Measurements from ENCODE around the gene CRHBP.
A peak's percentile ranks its signal among the peaks of the same experiment; 100 is the strongest.

CRHBP gene

GRCh38 chr5:76918539-76918938 is 34.3 kb upstream of the CRHBP start:
- Histone ChIP-seq H3K79me1 (ENCODE audit: low read depth, low read length) (no peaks in the 10 kb centered on the region), H2BK5ac (ENCODE audit: low read length) (no peak overlapping the region), H2BK120ac (ENCODE audit: low read depth, low read length) (no peak overlapping the region), H4K8ac (ENCODE audit: low read depth, low read length) (no peak overlapping the region), H3K4me3 (ENCODE audit: low read length in 2 of 2) (no peak overlapping the region), H4K91ac (ENCODE audit: low read depth, low read length, poor library complexity) (no peak overlapping the region), H3K4me2 (ENCODE audit: insufficient read depth, low read length, poor library complexity, severe bottlenecking) (no peak overlapping the region), H2BK15ac (ENCODE audit: low read length) (no peak overlapping the region), H3K4me1 (ENCODE audit: control insufficient read depth in 2 of 2, insufficient read depth in 1 of 2, low read depth in 1 of 2, low read length in 2 of 2) (no peaks in the 10 kb centered on the region), H3K23ac (ENCODE audit: low read depth, low read length, poor library complexity) (no peak overlapping the region), H2AK5ac (ENCODE audit: low read depth, low read length) (no peak overlapping the region), H3K14ac (ENCODE audit: low read length) (no peak overlapping the region), H3K9ac (ENCODE audit: low read depth, low read length, poor library complexity) (no peak overlapping the region), H3K36me3 (replicated peaks in 1 of 2; ENCODE audit: control insufficient read depth in 2 of 2, insufficient read depth in 2 of 2, low read length in 2 of 2) (no peaks in the 10 kb centered on the region), H3K27ac (replicated peaks; ENCODE audit: low read length) (no peak overlapping the region), H3K27me3 (ENCODE audit: control insufficient read depth in 3 of 3, insufficient read depth in 3 of 3, low read depth in 1 of 3, low read length in 3 of 3) (peaks cover 0 to 1% (median 0%) of the 10 kb centered on the region in 3 experiments), H3K9me3 (replicated peaks in 1 of 2; ENCODE audit: control insufficient read depth in 2 of 2, insufficient read depth in 1 of 2, low read depth in 1 of 2, low read length in 2 of 2) (no peaks in the 10 kb centered on the region), H2BK12ac (ENCODE audit: low read length) (no peak overlapping the region), H3K18ac (ENCODE audit: low read length) (no peak overlapping the region), H2AFZ (ENCODE audit: low read length) (no peak overlapping the region), H3K4ac (ENCODE audit: low read length) (no peak overlapping the region)
- DNase-seq (ENCODE audit: low spot score) = no peak
- WGBS, 2 donors (ENCODE audit: extremely low coverage in 2 of 2, insufficient read length in 2 of 2, insufficient replicate concordance in 1 of 2) = no CpG with 5 or more reads among the region's 3 CpGs

GRCh38 chr5:76920491-76920890 is 32.4 kb upstream of the CRHBP start:
- Histone ChIP-seq H3K4ac (ENCODE audit: low read length) (no peak overlapping the region), H3K79me1 (ENCODE audit: low read depth, low read length) (no peaks in the 10 kb centered on the region), H3K4me3 (ENCODE audit: low read length in 2 of 2) (no peak overlapping the region), H3K18ac (ENCODE audit: low read length) (no peak overlapping the region), H4K91ac (ENCODE audit: low read depth, low read length, poor library complexity) (no peak overlapping the region), H3K4me2 (ENCODE audit: insufficient read depth, low read length, poor library complexity, severe bottlenecking) (no peak overlapping the region), H3K9ac (ENCODE audit: low read depth, low read length, poor library complexity) (no peak overlapping the region), H2AFZ (ENCODE audit: low read length) (no peak overlapping the region), H2BK15ac (ENCODE audit: low read length) (no peak overlapping the region), H2BK12ac (ENCODE audit: low read length) (no peak overlapping the region), H3K27me3 (ENCODE audit: control insufficient read depth in 3 of 3, insufficient read depth in 3 of 3, low read depth in 1 of 3, low read length in 3 of 3) (peaks cover 0 to 6% (median 0%) of the 10 kb centered on the region in 3 experiments), H3K36me3 (replicated peaks in 1 of 2; ENCODE audit: control insufficient read depth in 2 of 2, insufficient read depth in 2 of 2, low read length in 2 of 2) (no peaks in the 10 kb centered on the region), H3K23ac (ENCODE audit: low read depth, low read length, poor library complexity) (no peak overlapping the region), H2BK120ac (ENCODE audit: low read depth, low read length) (no peak overlapping the region), H2BK5ac (ENCODE audit: low read length) (no peak overlapping the region), H2AK5ac (ENCODE audit: low read depth, low read length) (no peak overlapping the region), H3K14ac (ENCODE audit: low read length) (no peak overlapping the region), H3K4me1 (ENCODE audit: control insufficient read depth in 2 of 2, insufficient read depth in 1 of 2, low read depth in 1 of 2, low read length in 2 of 2) (no peaks in the 10 kb centered on the region), H3K9me3 (replicated peaks in 1 of 2; ENCODE audit: control insufficient read depth in 2 of 2, insufficient read depth in 1 of 2, low read depth in 1 of 2, low read length in 2 of 2) (no peaks in the 10 kb centered on the region), H4K8ac (ENCODE audit: low read depth, low read length) (no peak overlapping the region), H3K27ac (replicated peaks; ENCODE audit: low read length) (no peak overlapping the region)
- DNase-seq (ENCODE audit: low spot score) = no peak
- WGBS, 2 donors (ENCODE audit: extremely low coverage in 2 of 2, insufficient read length in 2 of 2, insufficient replicate concordance in 1 of 2) = no CpG with 5 or more reads among the region's 4 CpGs

GRCh38 chr5:76926329-76927105 is 26.3 kb upstream of the CRHBP start:
- Histone ChIP-seq H3K36me3 (replicated peaks in 1 of 2; ENCODE audit: control insufficient read depth in 2 of 2, insufficient read depth in 2 of 2, low read length in 2 of 2) (no peaks in the 10 kb centered on the region), H3K4me1 (ENCODE audit: control insufficient read depth in 2 of 2, insufficient read depth in 1 of 2, low read depth in 1 of 2, low read length in 2 of 2) (peaks cover 0 to 4% of the 10 kb centered on the region in 2 donors), H3K9ac (ENCODE audit: low read depth, low read length, poor library complexity) (no peak overlapping the region), H3K4me2 (ENCODE audit: insufficient read depth, low read length, poor library complexity, severe bottlenecking) (no peak overlapping the region), H3K27me3 (ENCODE audit: control insufficient read depth in 3 of 3, insufficient read depth in 3 of 3, low read depth in 1 of 3, low read length in 3 of 3) (peaks cover 0 to 10% (median 0%) of the 10 kb centered on the region in 3 experiments), H3K4me3 (ENCODE audit: low read length in 2 of 2) (no peak overlapping the region), H3K18ac (ENCODE audit: low read length) (no peak overlapping the region), H3K14ac (ENCODE audit: low read length) (no peak overlapping the region), H2AK5ac (ENCODE audit: low read depth, low read length) (no peak overlapping the region), H2BK12ac (ENCODE audit: low read length) (no peak overlapping the region), H3K9me3 (replicated peaks in 1 of 2; ENCODE audit: control insufficient read depth in 2 of 2, insufficient read depth in 1 of 2, low read depth in 1 of 2, low read length in 2 of 2) (no peaks in the 10 kb centered on the region), H2BK120ac (ENCODE audit: low read depth, low read length) (no peak overlapping the region), H2AFZ (ENCODE audit: low read length) (peak overlapping the region; percentile 54), H4K8ac (ENCODE audit: low read depth, low read length) (no peak overlapping the region), H3K79me1 (ENCODE audit: low read depth, low read length) (no peaks in the 10 kb centered on the region), H4K91ac (ENCODE audit: low read depth, low read length, poor library complexity) (no peak overlapping the region), H2BK5ac (ENCODE audit: low read length) (no peak overlapping the region), H2BK15ac (ENCODE audit: low read length) (no peak overlapping the region), H3K23ac (ENCODE audit: low read depth, low read length, poor library complexity) (no peak overlapping the region), H3K27ac (replicated peaks; ENCODE audit: low read length) (no peak overlapping the region), H3K4ac (ENCODE audit: low read length) (no peak overlapping the region)
- WGBS, 2 donors (ENCODE audit: extremely low coverage in 2 of 2, insufficient read length in 2 of 2, insufficient replicate concordance in 1 of 2) = no CpG with 5 or more reads among the region's 6 CpGs
- DNase-seq (ENCODE audit: low spot score) = no peak

GRCh38 chr5:76927961-76928360 is 24.9 kb upstream of the CRHBP start:
- Histone ChIP-seq H3K14ac (ENCODE audit: low read length) (no peak overlapping the region), H2AK5ac (ENCODE audit: low read depth, low read length) (no peak overlapping the region), H2BK5ac (ENCODE audit: low read length) (no peak overlapping the region), H3K9me3 (replicated peaks in 1 of 2; ENCODE audit: control insufficient read depth in 2 of 2, insufficient read depth in 1 of 2, low read depth in 1 of 2, low read length in 2 of 2) (no peaks in the 10 kb centered on the region), H2BK15ac (ENCODE audit: low read length) (no peak overlapping the region), H3K27me3 (ENCODE audit: control insufficient read depth in 3 of 3, insufficient read depth in 3 of 3, low read depth in 1 of 3, low read length in 3 of 3) (peaks cover 0 to 10% (median 0%) of the 10 kb centered on the region in 3 experiments), H3K4ac (ENCODE audit: low read length) (no peak overlapping the region), H3K27ac (replicated peaks; ENCODE audit: low read length) (no peak overlapping the region), H3K9ac (ENCODE audit: low read depth, low read length, poor library complexity) (no peak overlapping the region), H2BK120ac (ENCODE audit: low read depth, low read length) (no peak overlapping the region), H2AFZ (ENCODE audit: low read length) (no peak overlapping the region), H3K36me3 (replicated peaks in 1 of 2; ENCODE audit: control insufficient read depth in 2 of 2, insufficient read depth in 2 of 2, low read length in 2 of 2) (no peaks in the 10 kb centered on the region), H3K23ac (ENCODE audit: low read depth, low read length, poor library complexity) (no peak overlapping the region), H3K18ac (ENCODE audit: low read length) (no peak overlapping the region), H4K8ac (ENCODE audit: low read depth, low read length) (no peak overlapping the region), H3K4me2 (ENCODE audit: insufficient read depth, low read length, poor library complexity, severe bottlenecking) (no peak overlapping the region), H3K4me1 (ENCODE audit: control insufficient read depth in 2 of 2, insufficient read depth in 1 of 2, low read depth in 1 of 2, low read length in 2 of 2) (peaks cover 0 to 4% of the 10 kb centered on the region in 2 donors), H4K91ac (ENCODE audit: low read depth, low read length, poor library complexity) (no peak overlapping the region), H3K4me3 (ENCODE audit: low read length in 2 of 2) (no peak overlapping the region), H3K79me1 (ENCODE audit: low read depth, low read length) (no peaks in the 10 kb centered on the region), H2BK12ac (ENCODE audit: low read length) (no peak overlapping the region)
- DNase-seq (ENCODE audit: low spot score) = no peak
- WGBS, 2 donors (ENCODE audit: extremely low coverage in 2 of 2, insufficient read length in 2 of 2, insufficient replicate concordance in 1 of 2) = no CpG with 5 or more reads among the region's 4 CpGs

Data from neuronal stem cell (in vitro differentiated cells).